Type B pancreatic cell (in vitro differentiated cells): ENCODE results near the gene UBE4B. TPM values are rescaled to one million over a fixed set of nuclear protein-coding genes. Genes with fewer than 3 reads are reported as not detected.
A peak's percentile ranks its signal among the peaks of the same experiment; 100 is the strongest.
"Not testable (repeated sequence)": the region's sequence is repeated elsewhere in the genome, so short reads cannot be mapped to it uniquely, and the experiment has no call there.

Experiments used
- DNase-seq: peaks from one replicate; pipeline ENCODE4 v3.0.0; 2021; ENCODE audit warnings: mixed read lengths; ENCODE audit not compliant: unreplicated experiment; ENCODE audit errors: extremely low spot score
- H3K27ac Mint-ChIP-seq: 2 replicates; pipeline ENCODE4 v1.8.0; 2021; ENCODE audit warnings: mild to moderate bottlenecking, mixed read lengths
- H3K27me3 Mint-ChIP-seq: 2 replicates; pipeline ENCODE4 v1.8.0; 2021; ENCODE audit warnings: mixed read lengths
- H3K36me3 Mint-ChIP-seq: 2 replicates; pipeline ENCODE4 v1.8.0; 2021; ENCODE audit warnings: mixed read lengths
- H3K4me1 Mint-ChIP-seq: one replicate; pipeline ENCODE4 v1.8.0; 2021; ENCODE audit warnings: mixed read lengths; ENCODE audit not compliant: unreplicated experiment
- H3K4me3 Mint-ChIP-seq: 2 replicates; pipeline ENCODE4 v1.8.0; 2021; ENCODE audit warnings: mild to moderate bottlenecking, mixed read lengths
- H3K9me3 Mint-ChIP-seq: 2 replicates; pipeline ENCODE4 v1.8.0; 2021; ENCODE audit warnings: mixed read lengths
- total RNA-seq: library from RNA; stranded (reverse); gene quantifications from 2 replicates; pipeline ENCODE4 v1.2.1, GENCODE V29; 2021; ENCODE audit warnings: low replicate concordance
- TF ChIP-seq, protein P1 (sequence below): fragments of 200-600 bp; sonication (generic); conservative IDR thresholded peaks from 2 replicates; pipeline ENCODE4 v1.5.0; 2021; ENCODE audit warnings: antibody characterized with exemption, mild to moderate bottlenecking

The UBE4B gene
- total RNA-seq, 1 donor from 2014 or later = 55.1 TPM

- no peaks in the 10 kb centered on the region for H3K9me3 Mint-ChIP-seq
- DNase-seq = no peak
- H3K27me3 Mint-ChIP-seq = peaks cover 24% of the 10 kb centered on the region
- H3K27ac Mint-ChIP-seq = no peak overlapping the region
- H3K4me1 Mint-ChIP-seq = peaks cover 5% of the 10 kb centered on the region
- H3K36me3 Mint-ChIP-seq = no peaks in the 10 kb centered on the region
- no peak overlapping the region for H3K4me3 Mint-ChIP-seq
- TF ChIP-seq, protein P1, sequence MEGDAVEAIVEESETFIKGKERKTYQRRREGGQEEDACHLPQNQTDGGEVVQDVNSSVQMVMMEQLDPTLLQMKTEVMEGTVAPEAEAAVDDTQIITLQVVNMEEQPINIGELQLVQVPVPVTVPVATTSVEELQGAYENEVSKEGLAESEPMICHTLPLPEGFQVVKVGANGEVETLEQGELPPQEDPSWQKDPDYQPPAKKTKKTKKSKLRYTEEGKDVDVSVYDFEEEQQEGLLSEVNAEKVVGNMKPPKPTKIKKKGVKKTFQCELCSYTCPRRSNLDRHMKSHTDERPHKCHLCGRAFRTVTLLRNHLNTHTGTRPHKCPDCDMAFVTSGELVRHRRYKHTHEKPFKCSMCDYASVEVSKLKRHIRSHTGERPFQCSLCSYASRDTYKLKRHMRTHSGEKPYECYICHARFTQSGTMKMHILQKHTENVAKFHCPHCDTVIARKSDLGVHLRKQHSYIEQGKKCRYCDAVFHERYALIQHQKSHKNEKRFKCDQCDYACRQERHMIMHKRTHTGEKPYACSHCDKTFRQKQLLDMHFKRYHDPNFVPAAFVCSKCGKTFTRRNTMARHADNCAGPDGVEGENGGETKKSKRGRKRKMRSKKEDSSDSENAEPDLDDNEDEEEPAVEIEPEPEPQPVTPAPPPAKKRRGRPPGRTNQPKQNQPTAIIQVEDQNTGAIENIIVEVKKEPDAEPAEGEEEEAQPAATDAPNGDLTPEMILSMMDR = no peak
Measured at GRCh38 chr1:9992910-9993309, 39.8 kb upstream of the UBE4B start.

GRCh38 chr1:9993561-9994075, 39.1 kb upstream of the UBE4B start:
- Mint-ChIP-seq H3K9me3 (no peaks in the 10 kb centered on the region), H3K27ac (no peak overlapping the region), H3K4me3 (no peak overlapping the region), H3K36me3 (no peaks in the 10 kb centered on the region), H3K4me1 (peaks cover 5% of the 10 kb centered on the region), H3K27me3 (peaks cover 31% of the 10 kb centered on the region)
- no peak for DNase-seq
- TF ChIP-seq, protein P1 = no peak

- no peaks in the 10 kb centered on the region for H3K36me3 Mint-ChIP-seq
- no peaks in the 10 kb centered on the region for H3K9me3 Mint-ChIP-seq
- DNase-seq = peak; percentile 68
- peaks cover 42% of the 10 kb centered on the region for H3K27me3 Mint-ChIP-seq
- TF ChIP-seq, protein P1 = no peak
- H3K27ac Mint-ChIP-seq = no peak within 1 kb of the TSS
- peak within 1 kb of the TSS; percentile 87 for H3K4me3 Mint-ChIP-seq
- peaks cover 5% of the 10 kb centered on the region for H3K4me1 Mint-ChIP-seq
Measured at GRCh38 chr1:9996624-9997582, 35.9 kb upstream of the UBE4B start, which contains the start of gene RBP7. Gene RBP7 (plus strand): TSS chr1:9997228. CDS start chr1:9997259, 31 bp downstream.

- peaks cover 32% of the 10 kb centered on the region for H3K27me3 Mint-ChIP-seq
- no peaks in the 10 kb centered on the region for H3K9me3 Mint-ChIP-seq
- no peak overlapping the region for H3K27ac Mint-ChIP-seq
- peaks cover 5% of the 10 kb centered on the region for H3K4me1 Mint-ChIP-seq
- no peak for DNase-seq
- TF ChIP-seq, protein P1 = no peak
- no peaks in the 10 kb centered on the region for H3K36me3 Mint-ChIP-seq
- H3K4me3 Mint-ChIP-seq = no peak overlapping the region
Measured at GRCh38 chr1:10001016-10001665, 31.6 kb upstream of the UBE4B start.

DNA sequence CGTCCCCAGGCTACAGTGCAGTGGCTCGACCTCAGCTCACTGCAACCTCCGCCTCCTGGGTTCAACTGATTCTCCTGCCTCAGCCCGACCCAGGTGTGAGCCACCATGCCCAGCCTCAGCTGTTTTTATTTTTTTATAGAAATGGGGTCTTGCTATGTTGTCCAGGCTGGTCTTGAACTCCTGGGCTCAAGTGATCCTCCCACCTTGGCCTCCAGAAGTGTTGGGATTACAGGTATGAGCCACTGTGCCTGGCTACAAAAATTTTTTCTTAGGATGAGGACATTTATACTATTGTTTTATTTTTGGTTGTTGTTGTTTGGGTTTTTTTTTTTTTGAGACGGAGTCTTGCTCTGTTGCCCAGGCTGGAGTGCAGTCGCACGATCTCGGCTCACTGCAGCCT, 27.5 kb upstream of the UBE4B start:
- not testable (repeated sequence) for H3K36me3 Mint-ChIP-seq, H3K4me1 Mint-ChIP-seq, H3K27ac Mint-ChIP-seq, H3K9me3 Mint-ChIP-seq, H3K4me3 Mint-ChIP-seq, DNase-seq, H3K27me3 Mint-ChIP-seq

DNA sequence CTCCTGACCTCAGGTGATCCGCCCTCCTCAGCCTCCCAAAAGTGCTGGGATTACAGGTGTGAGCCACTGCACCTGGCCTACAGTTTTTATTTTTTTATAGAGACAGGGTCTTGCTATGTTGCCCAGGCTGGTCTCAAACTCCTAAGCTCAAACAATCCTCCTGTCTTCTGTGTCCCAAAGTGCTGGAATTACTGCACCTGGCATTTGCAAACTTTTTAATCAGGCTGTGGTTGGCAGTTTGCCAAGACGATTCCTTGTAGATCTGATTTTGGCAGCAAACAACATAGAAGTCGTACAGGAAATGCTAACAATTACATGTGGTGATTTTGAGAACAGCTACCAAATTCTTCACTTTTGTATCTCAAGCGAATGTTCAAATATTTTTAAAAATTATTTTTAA, 25.6 kb upstream of the UBE4B start:
- Mint-ChIP-seq H3K9me3 (no peaks in the 10 kb centered on the region), H3K27ac (no peak overlapping the region), H3K4me1 (no peaks in the 10 kb centered on the region), H3K36me3 (no peaks in the 10 kb centered on the region), H3K27me3 (peaks cover 3% of the 10 kb centered on the region), H3K4me3 (no peak overlapping the region)
- TF ChIP-seq, protein P1 = no peak
- no peak for DNase-seq
